ENCODE measurements around the gene IGHMBP2.

DNA sequence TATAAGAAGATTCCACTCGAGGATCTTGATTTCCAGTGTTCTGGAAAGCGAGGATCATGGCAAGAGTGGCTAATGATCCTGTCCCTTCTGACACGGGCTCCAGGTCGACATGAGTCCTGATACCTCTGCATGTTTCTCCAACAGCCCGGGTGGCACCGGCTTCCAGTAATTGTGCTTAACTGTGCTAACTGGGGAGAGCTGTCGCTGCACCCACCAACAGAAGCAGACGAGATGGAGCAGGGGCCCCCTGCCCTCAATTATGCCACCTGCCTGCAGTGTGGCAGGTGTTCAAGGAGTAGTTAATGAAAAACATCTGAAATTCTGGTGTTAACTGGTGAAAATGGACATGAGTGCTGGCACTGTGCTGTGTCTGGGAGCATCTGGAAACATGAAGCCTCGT, 6.2 kb upstream of the IGHMBP2 start:
- TF ChIP-seq EZH2 (IDR thresholded peaks at IDR 0.05) (no peak), POLR2AphosphoS5 (IDR thresholded peaks at IDR 0.05; ENCODE audit: borderline replicate concordance, low read depth, low read length) (no peak), FOXP2 (optimal IDR thresholded peaks at IDR 0.05; ENCODE audit: control extremely low read depth, extremely low read length, insufficient read depth) (no peak)

Measured in SK-N-MC (cell line).